K562 (cell line): ENCODE data around the gene KIF5C. TPM values are rescaled to one million over a fixed set of nuclear protein-coding genes. Genes with fewer than 3 reads are reported as not detected.

Experiments used
- ATAC-seq: fragments of 200-7000 bp; cut with Tn5 transposase; 3 replicates; pipeline ENCODE4 v1.9.1; 2020; ENCODE audit warnings: moderate library complexity
- BruUV-seq: library from RNA; stranded (reverse); fragments of 400-500 nt; replicated peaks from 2 replicates; lab custom pipeline; 2021; lab: Mats Ljungman, UMichigan
- CTCF ChIA-PET: fragments of 300-600 bp; formaldehyde crosslinking; extraction: SDS; loops from one replicate; lab custom pipeline; 2021; ENCODE audit warnings: low intra/inter-chr PET ratio; lab: Yijun Ruan, JAX
- POLR2A ChIA-PET: fragments of 300-600, 350-650 bp; sonication (Branson Sonifier 250); formaldehyde crosslinking; extraction: SDS; loops from one replicate; lab custom pipeline; 2021; ENCODE audit warnings: antibody characterized with exemption, inconsistent platforms; lab: Yijun Ruan, JAX
- DNase-seq, 4 experiments: peaks; one replicate each; pipeline versions ENCODE4 v3.0.0 to v3.0.0-alpha.2; 2011 to 2018; ENCODE audit warnings: low spot score in 3 of 4, mixed read lengths in 3 of 4; ENCODE audit errors: extremely low read depth in 1 of 4
- FAIRE-seq: peaks from 2 replicates; lab custom pipeline; 2011; peaks lifted over from hg19 to GRCh38; lab: Jason Lieb, UNC
- H2AFZ ChIP-seq: 2 replicates; pipeline ENCODE4 v1.6.0; 2011; ENCODE audit warnings: low read depth, low read length, control low read depth, inconsistent platforms
- H3K27ac ChIP-seq: fragments of 200-600 bp; 3 replicates; pipeline ENCODE4 v1.8.0; 2011; ENCODE audit warnings: low read depth, mild to moderate bottlenecking, control low read depth, inconsistent platforms, low read length, moderate library complexity, mixed read lengths; ENCODE audit errors: extremely low read depth
- H3K27me3 ChIP-seq, 2 experiments: fragments of 300-600 bp in 1 of 2; 2 replicates in 1 of 2; 3 replicates in 1 of 2; pipeline versions ENCODE4 v1.6.0 to v1.8.0; 2011; ENCODE audit warnings: inconsistent platforms in 2 of 2, low read length in 2 of 2, mild to moderate bottlenecking in 1 of 2, mixed read lengths in 1 of 2, moderate library complexity in 1 of 2; ENCODE audit not compliant: control insufficient read depth in 2 of 2, insufficient read depth in 2 of 2
- H3K36me3 ChIP-seq: fragments of 300-600 bp; 3 replicates; pipeline ENCODE4 v1.8.0; 2011; ENCODE audit warnings: mild to moderate bottlenecking, low read length, inconsistent platforms; ENCODE audit not compliant: control insufficient read depth, insufficient read depth
- H3K4me1 ChIP-seq, 2 experiments: fragments of 200-600 bp in 1 of 2; replicated peaks in 1 of 2; 2 replicates in 1 of 2; 3 replicates in 1 of 2; pipeline versions ENCODE4 v1.5.1 to v1.8.0; 2011; ENCODE audit warnings: inconsistent platforms in 2 of 2, low read length in 2 of 2, mild to moderate bottlenecking in 1 of 2, mixed read lengths in 1 of 2, moderate library complexity in 1 of 2; ENCODE audit not compliant: control insufficient read depth in 2 of 2, insufficient read depth in 2 of 2
- H3K4me2 ChIP-seq: 2 replicates; pipeline ENCODE4 v1.6.1; 2011; ENCODE audit warnings: low read length, control low read depth, inconsistent platforms, mixed read lengths; ENCODE audit not compliant: insufficient read depth
- H3K4me3 ChIP-seq: fragments of 200-600 bp; sonication (generic), shearing (Covaris generic); 2 replicates; pipeline ENCODE4 v1.5.1; 2016; ENCODE audit warnings: control low read depth, inconsistent platforms
- H3K79me2 ChIP-seq: fragments of 200-600 bp; 3 replicates; pipeline ENCODE4 v1.8.0; 2011; ENCODE audit warnings: low read length, inconsistent platforms; ENCODE audit not compliant: control insufficient read depth, insufficient read depth
- H3K9ac ChIP-seq, 2 experiments: 2 replicates each; pipeline versions ENCODE4 v1.6.0 to v1.6.1; 2011; ENCODE audit warnings: low read depth in 2 of 2, low read length in 2 of 2, control low read depth in 1 of 2, inconsistent platforms in 1 of 2, mild to moderate bottlenecking in 1 of 2, mixed read lengths in 1 of 2; ENCODE audit not compliant: insufficient read depth in 1 of 2
- H3K9me1 ChIP-seq: one replicate; pipeline ENCODE4 v1.6.0; 2011; ENCODE audit warnings: inconsistent platforms, mild to moderate bottlenecking, low read length, moderate library complexity; ENCODE audit not compliant: control insufficient read depth, insufficient read depth
- H3K9me3 ChIP-seq: replicated peaks from 2 replicates; pipeline ENCODE4 v1.5.1; 2011; ENCODE audit warnings: low read depth, low read length, inconsistent platforms; ENCODE audit not compliant: control insufficient read depth, insufficient read depth
- H4K20me1 ChIP-seq: replicated peaks from 2 replicates; pipeline ENCODE4 v1.6.1; 2011; ENCODE audit warnings: low read length, inconsistent platforms, mixed read lengths; ENCODE audit not compliant: control insufficient read depth, insufficient read depth
- ASH1L ChIP-seq: fragments of 450-650 bp; IDR thresholded peaks from 2 replicates; pipeline ENCODE4 v1.6.1; 2018; ENCODE audit warnings: borderline replicate concordance, mild to moderate bottlenecking, low read depth; ENCODE audit not compliant: partially characterized antibody
- ATF4 ChIP-seq: fragments of 450-650 bp; formaldehyde crosslinking; IDR thresholded peaks from 2 replicates; pipeline ENCODE4 v1.4.0; 2022; ENCODE audit warnings: mild to moderate bottlenecking, moderate library complexity
- SMARCC2 ChIP-seq: fragments of 450-650 bp; IDR thresholded peaks from 2 replicates; pipeline ENCODE4 v1.6.1; 2017; ENCODE audit warnings: antibody characterized with exemption, moderate library complexity, mild to moderate bottlenecking, low read depth
- WGBS: fragments of 100-300 bp; shearing (Covaris generic); methylation state at CpG from one replicate; pipeline ENCODE4 v1.1.6; 2016; ENCODE audit warnings: low coverage, mixed read lengths; ENCODE audit not compliant: insufficient coverage; ENCODE audit errors: missing lambda C conversion rate; 5-methylcytosine and 5-hydroxymethylcytosine counted together
- in situ Hi-C: fragments of 300-500 bp; cut with MboI; formaldehyde crosslinking; loops from 4 replicates; pipeline ENCODE4 v1.15.0; 2018; ENCODE audit warnings: inconsistent platforms, mixed read lengths
- intact Hi-C: fragments of 100-400 bp; cut with micrococcal nuclease; formaldehyde crosslinking; loops from 2 replicates; pipeline ENCODE4 v1.14.2; 2022
- polyA plus RNA-seq, 8 experiments: library from polyadenylated mRNA; depleted of rRNA in 4 of 8; stranded (reverse) in 5 of 8; unstranded in 3 of 8; fragments of >200 nt; fragmentation: Nextera tagmentation in 2 of 8; fragmentation: Illumina TruSeq in 1 of 8; extraction: Ambion mirVana in 2 of 8; extraction: Trizol in 1 of 8; gene quantifications; 2 replicates each; pipeline versions ENCODE4 v1.2.1 to v1.2.3, GENCODE V29; 2011 to 2014; ENCODE audit warnings: inconsistent platforms in 1 of 8, missing spikeins in 1 of 8
- total RNA-seq, 7 experiments: library from RNA; depleted of rRNA in 6 of 7; stranded (reverse); fragments of >200 nt in 6 of 7; fragmentation: Illumina TruSeq in 2 of 7; extraction: Trizol in 2 of 7; gene quantifications; 2 replicates each; pipeline versions ENCODE4 v1.2.1 to v1.2.3, GENCODE V29; 2011 to 2021; ENCODE audit warnings: low replicate concordance in 1 of 7
- TF ChIP-seq, protein P1 (sequence below): sonication (generic); formaldehyde crosslinking; IDR thresholded peaks from 2 replicates; pipeline ENCODE4 v1.8.0; 2022; ENCODE audit warnings: mild to moderate bottlenecking, missing genetic modification reagents
- TF ChIP-seq, protein P2 (sequence below): sonication (generic); formaldehyde crosslinking; IDR thresholded peaks from 2 replicates; pipeline ENCODE4 v1.8.0; 2022; ENCODE audit warnings: missing genetic modification reagents, mild to moderate bottlenecking, moderate library complexity, borderline replicate concordance

The KIF5C gene
- total and polyA plus RNA-seq, 9 of the 15 experiments (the other 6 are each of a cell fraction or from before 2014, with no cell fraction given), result 0.01 to 0.09 (median 0.01) TPM; not detected in 6

DNA sequence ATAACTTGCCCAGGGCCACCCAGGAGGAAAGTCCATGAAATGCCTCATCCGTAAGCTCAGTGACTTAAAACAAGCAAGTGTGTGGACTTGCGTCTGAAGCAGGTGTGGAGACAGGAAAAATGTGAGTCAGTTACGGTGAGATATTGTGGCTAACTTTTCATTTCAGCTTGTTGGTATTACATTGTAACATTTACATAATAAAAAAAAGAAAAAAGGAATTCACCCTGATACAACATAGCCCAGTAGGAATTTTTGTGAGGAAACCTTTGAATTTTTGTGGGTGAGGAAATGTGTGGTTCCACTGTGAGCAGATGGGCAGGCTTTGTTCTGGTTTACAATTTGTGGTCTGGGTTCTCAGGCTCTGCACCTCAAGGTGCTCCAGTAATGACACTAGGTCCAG is 129.8 kb downstream of the KIF5C start:
- 2% methylated on average over 3 of the region's 3 CpGs for WGBS
- Histone ChIP-seq H4K20me1 (no peaks in the 10 kb centered on the region), H3K4me1 (peaks cover 0 to 6% of the 10 kb centered on the region in 2 experiments; a peak in 1 of 5 replicates), H3K27me3 (peaks cover 19 to 37% of the 10 kb centered on the region in 2 experiments; a peak in 4 of 5 replicates), H3K4me3 (no peak overlapping the region), H3K27ac (no peak overlapping the region), H3K36me3 (no peaks in the 10 kb centered on the region), H3K79me2 (no peaks in the 10 kb centered on the region)
- no peak for ATAC-seq
- CTCF ChIA-PET, result no interaction called here
- intact Hi-C loops, result no loop called here
- TF ChIP-seq, protein P1, sequence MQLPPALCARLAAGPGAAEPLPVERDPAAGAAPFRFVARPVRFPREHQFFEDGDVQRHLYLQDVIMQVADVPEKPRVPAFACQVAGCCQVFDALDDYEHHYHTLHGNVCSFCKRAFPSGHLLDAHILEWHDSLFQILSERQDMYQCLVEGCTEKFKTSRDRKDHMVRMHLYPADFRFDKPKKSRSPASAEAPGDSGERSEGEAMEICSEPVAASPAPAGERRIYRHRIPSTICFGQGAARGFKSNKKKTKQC (CRISPR knock-in tag), result no peak
- no peak for TF ChIP-seq SMARCC2
- no peak for TF ChIP-seq ASH1L
- TF ChIP-seq ATF4 (CRISPR knock-in tag), result no peak
- TF ChIP-seq, protein P2, sequence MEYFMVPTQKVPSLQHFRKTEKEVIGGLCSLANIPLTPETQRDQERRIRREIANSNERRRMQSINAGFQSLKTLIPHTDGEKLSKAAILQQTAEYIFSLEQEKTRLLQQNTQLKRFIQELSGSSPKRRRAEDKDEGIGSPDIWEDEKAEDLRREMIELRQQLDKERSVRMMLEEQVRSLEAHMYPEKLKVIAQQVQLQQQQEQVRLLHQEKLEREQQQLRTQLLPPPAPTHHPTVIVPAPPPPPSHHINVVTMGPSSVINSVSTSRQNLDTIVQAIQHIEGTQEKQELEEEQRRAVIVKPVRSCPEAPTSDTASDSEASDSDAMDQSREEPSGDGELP (CRISPR knock-in tag), result no peak
- TF ChIP-seq, all 486 proteins: peak for 0
- H3K4me2 ChIP-seq, result no peak overlapping the region
- H2AFZ ChIP-seq, result no peak overlapping the region
- in situ Hi-C loops, result no loop called here
- FAIRE-seq (no peak), DNase-seq (no peak)
- H3K9me3 ChIP-seq, result no peaks in the 10 kb centered on the region
- no TSS peak for BruUV-seq
- H3K9me1 ChIP-seq, result no peaks in the 10 kb centered on the region
- no peak overlapping the region for H3K9ac ChIP-seq
- POLR2A ChIA-PET, result interaction anchor here (1.7 kb wide), 1 partner anchor 11 kb away, joined by 5 read pairs; no protein-coding TSS in a partner anchor
